ENCODE results near the gene MACO1.
"Not testable (repeated sequence)": the region's sequence is repeated elsewhere in the genome, so short reads cannot be mapped to it uniquely, and the experiment has no call there.

MACO1 gene

DNA sequence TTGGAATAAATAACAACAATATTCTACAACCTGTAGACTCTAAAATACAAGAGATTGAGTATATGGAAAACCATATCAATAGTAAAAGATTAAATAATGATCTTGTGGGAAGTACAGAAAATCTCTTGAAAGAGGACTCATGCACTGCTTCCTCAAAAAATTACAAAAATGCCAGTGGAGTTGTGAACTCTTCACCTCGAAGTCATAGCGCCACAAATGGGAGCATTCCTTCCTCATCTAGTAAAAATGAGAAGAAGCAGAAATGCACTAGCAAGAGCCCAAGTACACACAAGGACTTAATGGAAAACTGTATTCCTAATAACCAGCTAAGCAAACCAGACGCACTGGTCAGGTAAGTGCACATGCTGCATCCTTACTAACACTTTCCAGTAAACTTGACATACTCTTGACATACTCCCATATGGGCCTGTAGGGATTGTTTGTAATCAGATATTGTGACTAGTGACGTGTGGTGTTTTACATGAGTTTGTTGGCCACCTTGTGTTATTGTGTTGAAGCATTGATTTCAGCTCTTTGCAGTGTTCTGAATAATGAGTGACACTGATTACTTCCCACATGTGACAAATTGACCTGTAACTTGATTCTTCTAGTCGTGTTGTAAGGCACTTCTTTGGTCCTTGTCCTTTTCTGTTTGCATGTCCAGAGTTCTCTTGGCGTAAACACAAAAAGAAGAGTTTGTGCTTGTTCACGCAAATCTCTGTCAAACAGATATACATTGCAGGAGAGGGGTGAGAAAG, 28.0 kb downstream of the MACO1 start:
- no peak for TF ChIP-seq ZFX (IDR thresholded peaks at IDR 0.05; ENCODE audit: borderline replicate concordance)
- TF ChIP-seq, protein P1, sequence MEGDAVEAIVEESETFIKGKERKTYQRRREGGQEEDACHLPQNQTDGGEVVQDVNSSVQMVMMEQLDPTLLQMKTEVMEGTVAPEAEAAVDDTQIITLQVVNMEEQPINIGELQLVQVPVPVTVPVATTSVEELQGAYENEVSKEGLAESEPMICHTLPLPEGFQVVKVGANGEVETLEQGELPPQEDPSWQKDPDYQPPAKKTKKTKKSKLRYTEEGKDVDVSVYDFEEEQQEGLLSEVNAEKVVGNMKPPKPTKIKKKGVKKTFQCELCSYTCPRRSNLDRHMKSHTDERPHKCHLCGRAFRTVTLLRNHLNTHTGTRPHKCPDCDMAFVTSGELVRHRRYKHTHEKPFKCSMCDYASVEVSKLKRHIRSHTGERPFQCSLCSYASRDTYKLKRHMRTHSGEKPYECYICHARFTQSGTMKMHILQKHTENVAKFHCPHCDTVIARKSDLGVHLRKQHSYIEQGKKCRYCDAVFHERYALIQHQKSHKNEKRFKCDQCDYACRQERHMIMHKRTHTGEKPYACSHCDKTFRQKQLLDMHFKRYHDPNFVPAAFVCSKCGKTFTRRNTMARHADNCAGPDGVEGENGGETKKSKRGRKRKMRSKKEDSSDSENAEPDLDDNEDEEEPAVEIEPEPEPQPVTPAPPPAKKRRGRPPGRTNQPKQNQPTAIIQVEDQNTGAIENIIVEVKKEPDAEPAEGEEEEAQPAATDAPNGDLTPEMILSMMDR (IDR thresholded peaks at IDR 0.05) = no peak
- peak overlapping the region; percentile 45 for H3K27ac ChIP-seq

DNA sequence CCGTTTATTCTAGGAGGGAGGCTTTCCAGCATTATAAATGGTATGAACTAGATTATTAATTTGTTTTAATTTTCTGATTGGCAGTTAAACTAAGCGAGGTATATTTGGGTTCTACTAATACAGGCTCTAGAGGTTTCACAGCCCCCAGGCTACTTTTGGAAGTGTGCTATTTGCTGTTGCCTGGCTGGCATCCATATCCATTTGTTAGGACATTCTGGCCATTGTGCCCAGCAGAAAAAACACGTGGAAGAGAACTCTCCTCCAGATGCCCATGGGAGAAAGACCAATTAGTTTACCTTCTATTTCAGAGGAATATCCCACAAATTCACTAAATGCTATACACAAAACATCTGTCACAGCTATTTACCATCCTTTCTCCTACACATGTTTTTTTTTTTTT, 29.3 kb downstream of the MACO1 start:
- TF ChIP-seq, protein P1 (IDR thresholded peaks at IDR 0.05) = no peak
- TF ChIP-seq ZFX (IDR thresholded peaks at IDR 0.05; ENCODE audit: borderline replicate concordance) = no peak
- no peak overlapping the region for H3K27ac ChIP-seq

DNA sequence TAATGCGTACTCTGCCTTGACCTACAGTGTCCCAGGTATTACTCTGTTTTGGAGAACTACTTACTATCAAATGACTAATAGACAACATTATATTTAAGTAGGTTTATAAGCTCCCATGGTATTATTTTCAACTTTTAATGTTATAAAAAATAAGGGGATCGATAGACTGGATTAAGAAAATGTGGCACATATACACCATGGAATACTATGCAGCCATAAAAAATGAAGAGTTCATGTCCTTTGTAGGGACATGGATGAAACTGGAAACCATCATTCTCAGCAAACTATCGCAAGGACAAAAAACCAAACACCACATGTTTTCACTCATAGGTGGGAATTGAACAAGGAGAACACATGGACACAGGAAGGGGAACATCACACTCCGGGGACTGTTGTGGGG, 30.1 kb downstream of the MACO1 start:
- not testable (repeated sequence) for H3K27ac ChIP-seq

DNA sequence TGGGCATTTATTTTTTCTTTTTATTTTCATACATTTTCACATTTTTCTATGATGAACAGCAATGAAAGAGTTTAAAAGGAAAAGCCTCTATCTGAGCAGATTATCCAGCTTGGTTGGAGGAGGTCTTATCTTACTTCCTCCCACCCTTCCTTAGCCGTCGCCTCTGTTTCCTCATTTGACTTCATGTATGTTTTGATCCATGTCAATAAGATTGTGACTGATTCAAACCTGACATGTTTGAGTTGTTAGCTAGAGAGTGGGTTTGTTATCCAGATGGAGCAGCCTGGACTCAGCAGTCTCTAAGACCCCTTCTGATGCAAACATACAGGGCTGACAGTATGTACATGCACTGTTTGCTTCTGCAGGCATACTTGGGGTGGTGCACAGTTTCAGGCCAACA, 31.2 kb downstream of the MACO1 start:
- no peak overlapping the region for H3K27ac ChIP-seq
- no peak for TF ChIP-seq ZFX (IDR thresholded peaks at IDR 0.05; ENCODE audit: borderline replicate concordance)
- TF ChIP-seq, protein P1 (IDR thresholded peaks at IDR 0.05) = no peak

DNA sequence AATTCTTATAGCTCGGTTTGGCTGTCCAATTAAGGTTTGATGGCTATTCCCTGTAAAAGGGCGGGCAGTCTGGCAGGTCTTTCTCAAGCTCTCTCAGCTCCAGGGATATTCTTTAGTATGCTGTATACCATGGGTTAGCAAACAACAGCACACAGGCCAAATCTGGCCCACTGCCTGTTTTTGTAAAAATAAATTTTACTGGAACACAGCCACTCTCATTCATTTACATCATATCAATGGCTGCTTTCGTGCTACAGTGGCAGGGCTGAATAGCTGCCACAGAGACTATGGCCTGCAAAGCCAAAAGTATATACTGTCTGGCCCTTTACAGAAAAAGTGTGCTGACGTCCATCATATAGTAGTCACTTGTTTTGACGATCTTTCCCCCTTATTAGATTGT, 32.0 kb downstream of the MACO1 start:
- no peak for TF ChIP-seq ZFX (IDR thresholded peaks at IDR 0.05; ENCODE audit: borderline replicate concordance)
- TF ChIP-seq, protein P1 (IDR thresholded peaks at IDR 0.05) = no peak
- no peak overlapping the region for H3K27ac ChIP-seq

DNA sequence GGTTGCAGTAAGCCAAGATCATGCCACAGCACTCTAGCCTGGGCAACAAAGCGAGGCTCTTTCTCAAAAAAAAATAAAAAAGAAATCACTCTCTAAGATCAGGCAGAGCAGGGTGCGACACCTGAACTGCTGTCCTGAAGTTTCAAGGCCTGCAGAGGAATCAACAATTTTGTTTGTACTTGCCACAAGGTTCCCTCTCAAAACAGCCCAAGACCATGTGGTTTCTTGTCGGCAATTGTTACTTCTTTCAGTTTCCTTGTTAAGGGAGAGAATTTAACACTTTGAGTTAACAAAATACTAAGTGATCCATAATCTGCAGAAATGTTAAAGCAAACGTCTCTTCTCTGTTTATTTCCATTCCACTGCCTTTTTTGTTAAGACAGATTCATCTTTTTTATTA, 36.5 kb downstream of the MACO1 start:
- TF ChIP-seq, protein P1 (IDR thresholded peaks at IDR 0.05) = no peak
- TF ChIP-seq ZFX (IDR thresholded peaks at IDR 0.05; ENCODE audit: borderline replicate concordance) = no peak
- H3K27ac ChIP-seq = no peak overlapping the region

DNA sequence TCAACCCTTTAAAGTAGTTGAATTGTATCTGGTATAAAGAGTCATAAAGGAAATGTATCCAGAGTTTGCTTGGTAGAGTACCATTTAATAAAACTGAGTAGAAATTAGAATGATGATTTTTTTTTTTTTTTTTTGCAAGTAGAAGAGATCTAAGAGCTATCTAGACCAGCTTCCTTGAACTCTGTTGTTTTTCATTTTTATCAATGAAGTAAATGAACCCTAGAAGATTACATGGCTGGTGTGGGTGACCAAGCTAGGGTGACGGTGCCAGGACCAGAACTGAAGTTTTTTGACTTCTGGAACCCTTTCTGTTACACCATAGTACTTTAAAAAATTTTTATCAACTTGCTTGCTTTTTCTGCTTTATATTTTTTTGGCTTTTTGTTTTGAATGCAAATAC, 36.9 kb downstream of the MACO1 start:
- TF ChIP-seq, protein P1 (IDR thresholded peaks at IDR 0.05) = no peak
- no peak for TF ChIP-seq ZFX (IDR thresholded peaks at IDR 0.05; ENCODE audit: borderline replicate concordance)
- H3K27ac ChIP-seq = no peak overlapping the region

DNA sequence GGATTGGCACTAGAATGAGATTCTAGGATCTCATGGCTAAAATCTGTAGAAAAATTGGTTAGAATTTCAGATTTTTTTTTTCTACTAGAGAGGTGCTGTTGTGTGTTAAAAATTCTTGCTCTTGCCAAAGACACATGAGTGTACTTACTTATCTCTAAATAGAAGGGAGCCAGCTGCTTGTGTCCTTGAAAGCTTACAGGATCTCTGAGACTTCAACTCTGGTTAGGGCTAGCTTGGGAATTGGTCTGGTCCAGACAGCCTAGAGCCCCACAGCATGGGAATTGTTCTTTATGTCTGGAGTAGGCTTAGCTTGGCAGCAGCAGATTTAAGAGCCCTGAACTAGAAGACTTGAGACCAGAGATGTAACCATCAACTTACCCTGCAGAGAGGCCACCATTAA, 37.3 kb downstream of the MACO1 start:
- no peak for TF ChIP-seq ZFX (IDR thresholded peaks at IDR 0.05; ENCODE audit: borderline replicate concordance)
- TF ChIP-seq, protein P1 (IDR thresholded peaks at IDR 0.05) = no peak
- no peak overlapping the region for H3K27ac ChIP-seq

Data from 22Rv1 (cell line).